Fibroblast of lung (primary cell): Measurements from ENCODE around the gene KLRB1. TPM values are rescaled to one million over a fixed set of nuclear protein-coding genes. Genes with fewer than 3 reads are reported as not detected.
"Not testable (repeated sequence)": the region's sequence is repeated elsewhere in the genome, so short reads cannot be mapped to it uniquely, and the experiment has no call there.

Experiments
- DNase-seq, 2 donors: peaks; one replicate each; pipeline versions ENCODE4 v3.0.0 to v3.0.0-alpha.2; 2010; ENCODE audit warnings: low read depth in 2 of 2
- H2AFZ ChIP-seq: 2 replicates; pipeline ENCODE4 v1.5.1; 2012; ENCODE audit warnings: low read length, control low read depth, inconsistent platforms
- H3K27ac ChIP-seq: 2 replicates; pipeline ENCODE4 v1.5.1; 2011; ENCODE audit warnings: low read length, control low read depth; ENCODE audit not compliant: insufficient read depth
- H3K27me3 ChIP-seq: 2 replicates; pipeline ENCODE4 v1.5.1; 2011; ENCODE audit warnings: mild to moderate bottlenecking, low read length; ENCODE audit not compliant: control insufficient read depth, insufficient read depth
- H3K36me3 ChIP-seq: 2 replicates; pipeline ENCODE4 v1.5.1; 2011; ENCODE audit warnings: low read length; ENCODE audit not compliant: control insufficient read depth, insufficient read depth
- H3K4me1 ChIP-seq: 2 replicates; pipeline ENCODE4 v1.5.1; 2011; ENCODE audit warnings: low read length; ENCODE audit not compliant: control insufficient read depth, insufficient read depth; ENCODE audit errors: extremely low read depth
- H3K4me2 ChIP-seq: 2 replicates; pipeline ENCODE4 v1.5.1; 2011; ENCODE audit warnings: low read length, control low read depth; ENCODE audit not compliant: insufficient read depth; ENCODE audit errors: extremely low read depth
- H3K4me3 ChIP-seq, 4 experiments: fragments of 200-600 bp in 1 of 4; sonication (generic) in 1 of 4; replicated peaks in 1 of 4; 2 replicates each; pipeline ENCODE4 v1.5.1; 2011 to 2016; ENCODE audit warnings: low read length in 4 of 4, low read depth in 3 of 4, mild to moderate bottlenecking in 3 of 4, control low read depth in 2 of 4, inconsistent platforms in 1 of 4, mixed read lengths in 1 of 4; ENCODE audit not compliant: insufficient read depth in 1 of 4; ENCODE audit errors: control extremely low read depth in 1 of 4
- H3K79me2 ChIP-seq: 2 replicates; pipeline ENCODE4 v1.5.1; 2012; ENCODE audit warnings: mild to moderate bottlenecking, low read length, inconsistent platforms; ENCODE audit not compliant: control insufficient read depth, insufficient read depth
- H3K9ac ChIP-seq: 2 replicates; pipeline ENCODE4 v1.5.1; 2011; ENCODE audit warnings: mild to moderate bottlenecking, low read length, control low read depth; ENCODE audit not compliant: insufficient read depth
- H3K9me3 ChIP-seq: 2 replicates; pipeline ENCODE4 v1.5.1; 2012; ENCODE audit warnings: low read depth, low read length; ENCODE audit not compliant: control insufficient read depth, insufficient read depth
- H4K20me1 ChIP-seq: 2 replicates; pipeline ENCODE4 v1.5.1; 2011; ENCODE audit warnings: low read length; ENCODE audit not compliant: control insufficient read depth, insufficient read depth; ENCODE audit errors: extremely low read depth
- CTCF ChIP-seq, 2 donors: IDR thresholded peaks in 1 of 2; conservative IDR thresholded peaks in 1 of 2; 1 replicate in 1 of 2; 2 replicates in 1 of 2; pipeline ENCODE4 v1.5.1; 2011 to 2012; ENCODE audit warnings: low read length in 2 of 2, control low read depth in 1 of 2, inconsistent platforms in 1 of 2, low read depth in 1 of 2, mild to moderate bottlenecking in 1 of 2
- EZH2 ChIP-seq: IDR thresholded peaks from 2 replicates; pipeline ENCODE4 v1.5.1; 2012; ENCODE audit warnings: low read length, control low read depth, mild to moderate bottlenecking; ENCODE audit errors: missing control alignments
- polyA plus RNA-seq, 2 donors: library from polyadenylated mRNA; depleted of rRNA in 1 of 2; stranded (reverse) in 1 of 2; unstranded in 1 of 2; fragments of >200 nt; gene quantifications; 2 replicates each; pipeline ENCODE4 v1.2.1, GENCODE V29; 2011 to 2012; ENCODE audit warnings: missing spikeins in 1 of 2
- total RNA-seq: library from RNA; depleted of rRNA; stranded (reverse); fragments of >200 nt; gene quantifications from 2 replicates; pipeline ENCODE4 v1.2.1, GENCODE V29; 2014

Gene KLRB1
- total and polyA plus RNA-seq, 2 donors (not counting 1 experiment from before 2014, with no cell fraction given): not detected

GRCh38 chr12:9625019-9625418, 17.3 kb upstream of the KLRB1 start:
- H3K4me1 ChIP-seq: no peaks in the 10 kb centered on the region
- H3K9ac ChIP-seq: no peak overlapping the region
- no peak overlapping the region for H3K4me3 ChIP-seq
- TF ChIP-seq EZH2: no peak
- no peak for TF ChIP-seq CTCF (conservative IDR thresholded peaks at IDR 0.05 in 1 of 2, IDR thresholded peaks at IDR 0.05 in 1 of 2; ENCODE audit: low read depth in 1 of 2, low read length in 2 of 2)
- H3K27me3 ChIP-seq: no peaks in the 10 kb centered on the region
- H3K9me3 ChIP-seq: no peaks in the 10 kb centered on the region
- H3K4me2 ChIP-seq: no peak overlapping the region
- no peak overlapping the region for H3K27ac ChIP-seq
- no peaks in the 10 kb centered on the region for H3K36me3 ChIP-seq
- H2AFZ ChIP-seq: no peak overlapping the region
- no peaks in the 10 kb centered on the region for H4K20me1 ChIP-seq
- no peaks in the 10 kb centered on the region for H3K79me2 ChIP-seq
- DNase-seq: no peak

- H4K20me1 ChIP-seq: no peaks in the 10 kb centered on the region
- no peaks in the 10 kb centered on the region for H3K36me3 ChIP-seq
- H3K79me2 ChIP-seq: no peaks in the 10 kb centered on the region
- TF ChIP-seq EZH2 (no peak), CTCF (conservative IDR thresholded peaks at IDR 0.05 in 1 of 2, IDR thresholded peaks at IDR 0.05 in 1 of 2; ENCODE audit: low read depth in 1 of 2, low read length in 2 of 2) (no peak)
- H3K27me3 ChIP-seq: no peaks in the 10 kb centered on the region
- H3K9me3 ChIP-seq: no peaks in the 10 kb centered on the region
- no peak overlapping the region for H2AFZ ChIP-seq
- no peaks in the 10 kb centered on the region for H3K4me1 ChIP-seq
- H3K4me2 ChIP-seq: no peak overlapping the region
- no peak overlapping the region for H3K9ac ChIP-seq
- H3K27ac ChIP-seq: no peak overlapping the region
- no peak overlapping the region for H3K4me3 ChIP-seq
- DNase-seq: no peak
Observed at GRCh38 chr12:9619411-9620179, 11.9 kb upstream of the KLRB1 start.

- H3K4me2 ChIP-seq, H4K20me1 ChIP-seq, H3K4me3 ChIP-seq, DNase-seq, H3K27me3 ChIP-seq, H3K4me1 ChIP-seq, H3K9ac ChIP-seq, H3K36me3 ChIP-seq, H3K79me2 ChIP-seq, H2AFZ ChIP-seq, H3K9me3 ChIP-seq, H3K27ac ChIP-seq: not testable (repeated sequence)
Observed at GRCh38 chr12:9618906-9619305, 11.2 kb upstream of the KLRB1 start.
